ENCODE results near the gene CADPS2. TPM values are rescaled to one million over a fixed set of nuclear protein-coding genes. Genes with fewer than 3 reads are reported as not detected.

CADPS2 gene
- total and polyA plus RNA-seq, 2 of the 4 experiments (the other 2 are of a cell fraction), result 0.10 to 0.54 TPM

DNA sequence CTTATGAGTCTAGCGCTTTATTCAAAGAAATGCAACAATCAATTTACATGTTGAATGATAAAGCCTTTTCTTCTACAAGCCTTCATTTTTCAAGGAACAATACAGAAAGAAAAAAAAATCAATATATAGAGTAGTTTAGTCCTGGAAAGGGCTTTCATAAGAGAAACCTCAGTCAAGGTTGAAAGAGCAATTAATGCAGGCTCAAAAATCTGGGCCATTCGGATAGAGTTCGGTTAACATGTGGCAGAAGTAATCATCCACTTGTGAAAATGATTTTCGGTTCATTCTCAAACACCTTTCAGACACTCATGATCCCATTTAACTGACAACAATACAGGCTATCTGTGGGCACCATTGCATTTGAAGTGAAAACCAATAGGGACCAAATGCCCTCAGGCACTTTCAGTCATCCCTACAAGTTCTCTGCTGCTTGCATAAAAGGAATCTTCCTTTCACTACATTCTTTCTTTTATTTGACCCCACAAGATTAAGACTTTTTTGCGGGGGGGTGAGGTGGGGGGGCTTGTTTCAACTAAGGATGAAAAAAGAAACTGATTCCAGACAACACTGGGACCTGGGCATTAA is 365.2 kb downstream of the CADPS2 start:
- Histone ChIP-seq H3K79me1 (ENCODE audit: low read depth in 1 of 2, low read length in 2 of 2) (no peaks in the 10 kb centered on the region), H3K27me3 (ENCODE audit: control insufficient read depth, insufficient read depth, low read length) (no peaks in the 10 kb centered on the region), H3K9me1 (ENCODE audit: insufficient read depth, low read length) (no peaks in the 10 kb centered on the region), H2AFZ (replicated peaks; ENCODE audit: low read length, poor library complexity) (no peak overlapping the region), H3K56ac (ENCODE audit: extremely low read depth, insufficient read depth, low read length) (no peak overlapping the region), H3K4me2 (ENCODE audit: low read depth, low read length) (no peak overlapping the region), H3K9ac (ENCODE audit: low read depth, low read length) (no peak overlapping the region), H3K14ac (replicated peaks; ENCODE audit: low read depth, low read length) (no peak overlapping the region), H3K27ac (ENCODE audit: insufficient read depth, low read length) (no peak overlapping the region), H3K18ac (ENCODE audit: low read depth, low read length) (no peak overlapping the region), H2BK120ac (ENCODE audit: low read depth, low read length) (no peak overlapping the region), H3K9me3 (ENCODE audit: control insufficient read depth, insufficient read depth, low read length) (no peaks in the 10 kb centered on the region), H4K5ac (ENCODE audit: low read depth, low read length) (no peak overlapping the region), H3K4me3 (ENCODE audit: insufficient read depth, low read depth, low read length) (no peak overlapping the region), H3K4me1 (ENCODE audit: control insufficient read depth, insufficient read depth, low read length) (no peaks in the 10 kb centered on the region), H4K91ac (ENCODE audit: insufficient read depth, low read depth, low read length) (no peak overlapping the region), H3K23ac (ENCODE audit: low read depth, low read length) (no peak overlapping the region), H2BK5ac (ENCODE audit: low read depth, low read length, poor library complexity, severe bottlenecking) (no peak overlapping the region), H3K36me3 (ENCODE audit: control insufficient read depth, insufficient read depth, low read length) (no peaks in the 10 kb centered on the region), H2BK20ac (ENCODE audit: low read depth, low read length) (no peak overlapping the region), H2AK5ac (ENCODE audit: low read depth, low read length) (no peak overlapping the region), H2AK9ac (replicated peaks; ENCODE audit: low read depth, low read length, poor library complexity) (no peak overlapping the region), H4K8ac (ENCODE audit: low read depth in 2 of 2, low read length in 2 of 2) (no peak overlapping the region), H2BK15ac (ENCODE audit: low read depth, low read length) (no peak overlapping the region), H3K4ac (ENCODE audit: low read depth, low read length) (no peak overlapping the region), H4K20me1 (ENCODE audit: insufficient read depth, low read length) (no peaks in the 10 kb centered on the region)
- BruUV-seq (replicated peaks), result no TSS peak
- DNase-seq (no peak), ATAC-seq (ENCODE audit: low read depth) (no peak)
- ChIA-PET POLR2A (ENCODE audit: unreplicated experiment) (no interaction called here), CTCF (no interaction called here)
- in situ Hi-C loops (cut with MboI; ENCODE audit: low sequenced_read_pairs) (no loop called here), dilution Hi-C loops (cut with HindIII; ENCODE audit: low sequenced_read_pairs, unreplicated experiment) (no loop called here), intact Hi-C loops (cut with micrococcal nuclease) (no loop called here)
- no peak for TF ChIP-seq CTCF (conservative IDR thresholded peaks at IDR 0.05; ENCODE audit: low read depth, low read length)
- no peak for TF ChIP-seq SMC3 (IDR thresholded peaks at IDR 0.05; ENCODE audit: low read depth, low read length)
- TF ChIP-seq MAZ (IDR thresholded peaks at IDR 0.05; ENCODE audit: borderline replicate concordance, low read depth, low read length), result no peak
- no peak for TF ChIP-seq POLR2A (IDR thresholded peaks at IDR 0.05; ENCODE audit: low read depth, low read length)
- TF ChIP-seq ELK1 (IDR thresholded peaks at IDR 0.05; ENCODE audit: borderline replicate concordance, low read depth, low read length), result no peak
- TF ChIP-seq, protein P1, sequence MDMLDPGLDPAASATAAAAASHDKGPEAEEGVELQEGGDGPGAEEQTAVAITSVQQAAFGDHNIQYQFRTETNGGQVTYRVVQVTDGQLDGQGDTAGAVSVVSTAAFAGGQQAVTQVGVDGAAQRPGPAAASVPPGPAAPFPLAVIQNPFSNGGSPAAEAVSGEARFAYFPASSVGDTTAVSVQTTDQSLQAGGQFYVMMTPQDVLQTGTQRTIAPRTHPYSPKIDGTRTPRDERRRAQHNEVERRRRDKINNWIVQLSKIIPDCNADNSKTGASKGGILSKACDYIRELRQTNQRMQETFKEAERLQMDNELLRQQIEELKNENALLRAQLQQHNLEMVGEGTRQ (IDR thresholded peaks at IDR 0.05; ENCODE audit: low read depth, low read length), result no peak
- no peak for TF ChIP-seq NFE2L2 (IDR thresholded peaks at IDR 0.05; ENCODE audit: low read depth, low read length)
- TF ChIP-seq CHD1 (IDR thresholded peaks at IDR 0.05; ENCODE audit: low read depth, low read length), result no peak
- no peak for TF ChIP-seq RFX5 (IDR thresholded peaks at IDR 0.05; ENCODE audit: low read depth, low read length)
- no peak for TF ChIP-seq BHLHE40 (IDR thresholded peaks at IDR 0.05; ENCODE audit: low read depth, low read length)
- no peak for TF ChIP-seq FOS (IDR thresholded peaks at IDR 0.05; ENCODE audit: low read depth, low read length)
- TF ChIP-seq RAD21 (IDR thresholded peaks at IDR 0.05; ENCODE audit: low read length), result no peak
- no peak for TF ChIP-seq MAFK (IDR thresholded peaks at IDR 0.05; ENCODE audit: low read depth, low read length)
- TF ChIP-seq RCOR1 (IDR thresholded peaks at IDR 0.05; ENCODE audit: insufficient replicate concordance, low read length), result no peak
- no peak for TF ChIP-seq MXI1 (IDR thresholded peaks at IDR 0.05; ENCODE audit: borderline replicate concordance, low read depth, low read length)
- WGBS, 2 experiments (ENCODE audit: extremely low coverage in 2 of 2, insufficient read length in 1 of 2), result 33% methylated on average over 1 of the region's 5 CpGs; no CpG with 5 or more reads in 1 of the 2 experiments
